NT2/D1 (cell line): ENCODE results near the gene CST6.

Experiments
- SUZ12 ChIP-seq: IDR thresholded peaks from 2 replicates; pipeline ENCODE4 v1.6.1; 2011; ENCODE audit not compliant: insufficient read length, insufficient read depth; ENCODE audit errors: extremely low read depth
- YY1 ChIP-seq: IDR thresholded peaks from 2 replicates; pipeline ENCODE4 v1.6.1; 2011; ENCODE audit not compliant: insufficient read length, insufficient read depth
- ZNF274 ChIP-seq: IDR thresholded peaks from 2 replicates; pipeline ENCODE4 v1.6.1; 2011; ENCODE audit warnings: mild to moderate bottlenecking, low read depth, low read length

GRCh38 chr11:66042227-66042995 is 30.6 kb downstream of the CST6 start:
- TF ChIP-seq YY1 (no peak), SUZ12 (no peak), ZNF274 (no peak)
